Measurements from ENCODE around the gene ADORA2B.
A peak's percentile ranks its signal among the peaks of the same experiment; 100 is the strongest.
"Not testable (repeated sequence)": the region's sequence is repeated elsewhere in the genome, so short reads cannot be mapped to it uniquely, and the experiment has no call there.

Gene ADORA2B

DNA sequence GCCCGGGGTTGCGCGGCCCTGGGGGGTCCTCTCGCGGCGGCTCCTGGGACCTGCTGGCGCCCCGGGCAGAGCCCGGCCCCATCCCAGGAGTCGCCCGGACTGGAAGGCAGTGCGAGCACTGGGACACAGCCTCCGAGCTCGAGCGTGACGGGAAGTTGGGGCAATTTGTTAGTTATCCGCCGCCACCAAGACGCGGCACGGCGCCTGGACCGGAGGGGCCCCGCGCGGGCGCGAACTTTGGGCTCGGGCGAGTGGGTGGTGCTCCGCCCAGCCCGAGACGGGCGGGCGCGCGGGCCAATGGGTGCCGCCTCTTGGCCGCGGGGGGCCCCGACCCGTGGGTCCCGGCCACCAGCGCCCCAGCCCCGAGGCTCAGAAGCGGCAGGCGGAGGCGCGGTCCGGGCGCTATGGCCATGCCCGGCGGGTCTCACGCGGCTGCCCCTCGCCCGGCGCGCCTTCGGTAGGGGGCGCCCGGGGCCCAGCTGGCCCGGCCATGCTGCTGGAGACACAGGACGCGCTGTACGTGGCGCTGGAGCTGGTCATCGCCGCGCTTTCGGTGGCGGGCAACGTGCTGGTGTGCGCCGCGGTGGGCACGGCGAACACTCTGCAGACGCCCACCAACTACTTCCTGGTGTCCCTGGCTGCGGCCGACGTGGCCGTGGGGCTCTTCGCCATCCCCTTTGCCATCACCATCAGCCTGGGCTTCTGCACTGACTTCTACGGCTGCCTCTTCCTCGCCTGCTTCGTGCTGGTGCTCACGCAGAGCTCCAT lies at the start of gene ADORA2B:
Gene ADORA2B (plus strand): TSS at position 372 of the 768 bp plus-strand sequence. CDS start 119 bp downstream, at position 491.
- peak; percentile 25 for DNase-seq (ENCODE audit: low read depth)

DNA sequence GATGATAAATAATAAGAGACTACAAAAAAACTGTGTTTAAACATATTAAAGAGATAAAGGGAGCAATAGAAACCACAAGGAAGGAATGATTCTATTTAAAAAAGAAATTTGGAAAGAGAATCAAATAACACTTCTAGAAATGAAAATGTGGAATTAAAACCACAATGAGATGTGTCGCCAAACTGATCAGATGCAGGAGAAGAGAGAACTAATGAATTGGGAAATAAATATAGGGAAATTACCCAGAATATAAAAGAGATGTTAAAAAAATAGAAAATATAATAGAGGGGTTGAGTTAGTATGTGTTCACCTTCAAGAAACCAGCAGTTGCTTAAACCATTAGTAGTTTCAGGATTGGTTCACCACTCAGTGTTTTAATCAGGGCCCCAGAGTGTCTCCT lies 48.7 kb upstream of the ADORA2B start:
- no peak for DNase-seq (ENCODE audit: low read depth)

DNA sequence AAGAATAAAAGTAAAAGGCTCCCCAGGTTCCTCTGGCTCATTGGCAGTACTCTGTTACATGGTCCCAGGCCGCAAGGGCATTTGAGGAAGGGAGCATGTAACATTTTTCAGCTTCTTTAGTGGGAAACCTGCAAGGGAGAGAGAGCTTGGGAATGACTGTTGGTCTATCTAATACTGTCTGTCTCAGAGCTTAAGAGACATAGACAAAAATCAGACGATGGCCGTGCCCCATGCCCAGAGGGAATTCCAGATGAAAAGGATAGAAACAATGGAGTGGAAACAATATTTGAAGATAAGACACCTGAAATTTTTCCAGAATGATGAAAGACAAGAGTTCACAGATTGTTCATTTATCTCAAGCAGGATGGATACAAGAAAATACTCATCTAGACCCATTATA lies 48.1 kb upstream of the ADORA2B start:
- no peak for DNase-seq (ENCODE audit: low read depth)

DNA sequence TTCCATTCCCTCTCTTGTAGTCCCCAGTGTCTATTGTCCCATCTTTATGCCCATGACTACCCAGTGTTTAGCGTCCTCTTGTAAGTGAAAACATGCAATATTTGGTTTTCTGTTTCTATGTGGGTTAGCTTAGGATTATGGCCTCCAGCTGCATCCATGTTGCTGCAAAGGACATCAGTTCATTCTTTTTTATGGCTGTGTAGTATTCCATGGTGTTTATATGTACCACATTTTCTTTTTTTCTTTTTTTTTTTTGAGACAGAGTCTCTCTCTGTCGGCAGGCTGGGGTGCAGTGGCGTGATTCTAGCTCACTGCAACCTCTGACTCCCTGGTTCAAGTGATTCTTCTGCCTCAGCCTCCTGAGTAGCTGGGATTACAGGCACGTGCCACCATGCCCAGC lies 45.3 kb upstream of the ADORA2B start:
- DNase-seq (ENCODE audit: low read depth), result not testable (repeated sequence)

DNA sequence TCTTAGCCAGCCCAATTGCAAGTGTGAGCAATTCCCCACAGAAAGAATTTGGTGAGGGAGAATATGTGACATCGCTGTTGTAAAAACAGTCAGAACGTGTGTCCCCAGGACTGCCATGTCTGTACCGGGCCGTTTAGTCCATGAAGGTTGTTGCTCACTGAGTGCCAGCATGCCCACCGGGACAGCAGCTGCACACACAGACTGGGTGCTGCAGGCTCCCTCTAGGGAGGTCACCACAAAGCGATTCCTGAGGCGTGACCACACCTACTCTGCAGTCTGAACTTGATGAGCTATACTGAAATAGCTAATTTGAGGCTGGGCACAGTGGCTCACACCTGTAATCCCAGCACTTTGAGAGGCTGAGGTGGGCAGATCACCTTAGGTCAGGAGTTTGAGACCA lies 44.1 kb upstream of the ADORA2B start:
- no peak for DNase-seq (ENCODE audit: low read depth)

DNA sequence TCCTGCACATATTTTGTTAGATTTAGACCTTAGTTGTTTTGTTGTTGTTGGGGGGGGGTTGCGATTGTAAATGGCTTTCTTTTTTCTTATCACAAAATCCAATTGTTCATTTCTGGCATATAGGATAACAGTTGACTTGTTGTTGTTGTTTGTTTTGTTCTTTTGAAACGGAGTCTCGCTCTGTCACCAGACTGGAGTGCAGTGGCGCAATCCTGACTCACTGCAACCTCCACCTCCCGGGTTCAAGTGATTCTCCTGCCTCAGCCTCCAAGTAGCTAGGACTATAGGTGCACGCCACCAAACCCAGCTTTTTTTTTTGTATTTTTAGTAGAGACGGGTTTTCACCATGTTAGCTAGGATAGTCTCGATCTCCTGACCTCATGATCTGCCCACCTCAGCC lies 39.7 kb upstream of the ADORA2B start:
- not testable (repeated sequence) for DNase-seq (ENCODE audit: low read depth)

DNA sequence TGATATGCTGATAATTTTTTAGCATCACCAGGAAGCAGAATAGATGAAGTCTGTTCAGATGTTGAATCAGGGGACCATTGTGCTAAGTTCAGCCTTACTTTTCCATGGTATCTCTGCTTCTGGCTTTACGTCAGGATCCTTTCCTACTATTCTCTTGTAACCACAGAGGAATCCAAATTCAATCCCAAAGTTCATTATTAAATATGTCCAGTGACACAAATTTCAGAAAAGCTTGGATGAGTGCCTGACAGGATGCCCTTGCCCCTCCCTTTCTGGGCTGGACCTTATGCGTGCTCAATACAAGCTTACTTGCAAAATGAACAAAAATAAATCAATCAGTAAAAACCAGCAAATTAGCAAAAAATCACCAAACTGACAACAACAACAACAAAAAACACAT lies 37.6 kb upstream of the ADORA2B start:
- no peak for DNase-seq (ENCODE audit: low read depth)

DNA sequence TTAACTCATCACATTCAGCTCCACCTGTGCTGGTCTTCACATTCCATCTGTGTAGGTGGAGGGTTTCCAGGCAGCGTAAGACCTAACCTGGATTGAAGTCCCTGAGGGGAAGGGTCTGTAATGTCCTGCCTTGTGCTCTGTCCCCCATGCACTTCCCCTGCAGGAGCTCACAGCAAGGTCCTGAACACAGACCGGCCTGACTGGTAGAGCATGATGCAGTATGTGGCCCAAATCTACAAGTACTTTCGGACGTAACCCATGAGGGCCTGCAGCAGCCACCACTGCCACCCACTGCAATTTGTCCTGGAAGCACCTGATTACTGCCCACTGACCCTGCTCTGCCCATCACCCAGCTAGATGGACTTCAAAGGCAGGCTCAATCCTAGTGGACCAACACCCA lies 36.6 kb upstream of the ADORA2B start:
- DNase-seq (ENCODE audit: low read depth), result no peak

DNA sequence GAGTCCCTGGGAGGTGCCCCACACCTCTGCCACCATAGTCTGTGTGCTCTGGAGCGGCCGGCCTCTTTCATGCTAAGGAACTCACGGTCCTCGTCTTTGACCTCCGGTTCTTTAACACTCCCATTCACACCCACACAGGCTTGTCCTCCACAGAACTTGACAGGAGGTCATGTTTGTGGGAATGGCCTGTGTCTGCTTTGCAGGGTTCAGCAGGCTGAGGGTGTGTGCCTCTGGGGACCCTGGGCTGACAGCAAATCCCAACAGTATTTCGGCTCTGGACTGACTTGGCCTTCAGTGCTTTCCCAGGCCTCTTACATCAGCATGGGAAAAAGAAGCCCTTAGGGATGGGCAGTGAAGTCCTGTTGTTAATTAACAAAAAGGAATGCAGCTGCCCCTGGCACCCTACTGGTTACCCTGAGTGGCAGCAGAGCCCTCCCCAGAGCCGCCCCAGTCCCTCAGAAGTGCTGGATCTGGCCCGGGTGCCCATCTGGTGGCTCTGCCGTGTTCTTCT lies 35.4 kb upstream of the ADORA2B start:
- no peak for DNase-seq (ENCODE audit: low read depth)

DNA sequence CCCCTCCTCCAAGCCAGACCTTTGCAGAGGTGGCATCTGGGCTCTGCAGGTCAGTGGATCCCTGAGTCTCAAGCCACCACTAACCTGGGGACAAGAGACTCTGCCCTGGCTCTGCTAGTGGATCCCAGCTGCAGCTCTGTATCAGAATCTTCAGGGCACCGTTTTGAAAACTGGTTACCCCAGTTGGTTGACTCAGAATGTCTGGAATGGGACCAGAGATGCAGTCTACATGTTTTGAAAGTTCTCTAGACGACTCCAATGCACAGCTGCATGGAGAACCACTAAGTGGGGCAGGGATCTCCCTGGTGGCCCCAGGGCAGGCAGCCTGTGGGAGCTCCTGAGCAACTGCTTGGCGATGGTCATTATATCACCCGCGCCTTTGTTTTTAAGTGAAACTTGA lies 34.1 kb upstream of the ADORA2B start:
- DNase-seq (ENCODE audit: low read depth), result no peak

DNA sequence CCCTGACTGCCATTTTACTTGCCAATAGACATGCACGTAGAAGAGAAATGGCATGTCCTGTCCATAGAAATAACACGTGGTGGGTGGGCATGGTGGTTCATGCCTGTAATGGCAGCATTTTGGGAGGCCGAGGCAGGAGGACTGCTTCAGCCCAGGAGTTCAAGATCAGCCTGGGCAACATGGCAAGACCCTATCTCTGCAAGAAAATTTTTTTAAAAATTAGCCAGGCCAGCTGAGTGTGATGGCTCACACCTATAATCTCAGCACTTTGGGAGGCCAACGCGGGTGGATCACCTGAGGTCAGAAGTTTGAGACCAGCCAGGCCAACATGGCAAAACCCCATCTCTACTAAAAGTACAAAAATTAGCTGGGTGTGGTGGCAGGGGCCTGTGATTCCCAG lies 33.2 kb upstream of the ADORA2B start:
- DNase-seq (ENCODE audit: low read depth), result not testable (repeated sequence)

DNA sequence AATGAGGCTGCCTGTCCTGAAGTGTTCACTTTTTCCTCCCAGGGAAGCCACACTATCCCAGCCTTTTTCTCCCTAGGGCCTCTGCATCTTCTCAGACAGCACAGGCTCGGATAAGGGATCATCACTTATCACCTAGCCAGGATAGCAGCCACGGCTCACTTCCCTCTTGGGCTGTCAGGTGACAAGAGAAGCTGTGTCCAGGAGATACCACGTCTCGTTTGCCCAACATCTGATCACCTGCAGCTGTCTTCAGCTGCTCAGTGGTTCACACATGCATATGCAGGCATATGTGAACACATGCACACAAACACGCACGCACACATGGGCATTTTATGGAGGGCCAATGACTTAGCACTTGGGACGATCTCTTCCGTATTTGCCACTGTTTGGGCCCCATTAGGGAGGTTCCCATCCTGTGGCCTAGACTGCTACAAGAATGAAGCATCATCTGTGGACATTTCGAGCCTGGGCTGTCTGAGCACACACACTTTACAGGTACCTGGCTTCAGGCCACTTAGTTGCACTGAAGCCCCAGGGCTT lies 32.4 kb upstream of the ADORA2B start:
- no peak for DNase-seq (ENCODE audit: low read depth)

DNA sequence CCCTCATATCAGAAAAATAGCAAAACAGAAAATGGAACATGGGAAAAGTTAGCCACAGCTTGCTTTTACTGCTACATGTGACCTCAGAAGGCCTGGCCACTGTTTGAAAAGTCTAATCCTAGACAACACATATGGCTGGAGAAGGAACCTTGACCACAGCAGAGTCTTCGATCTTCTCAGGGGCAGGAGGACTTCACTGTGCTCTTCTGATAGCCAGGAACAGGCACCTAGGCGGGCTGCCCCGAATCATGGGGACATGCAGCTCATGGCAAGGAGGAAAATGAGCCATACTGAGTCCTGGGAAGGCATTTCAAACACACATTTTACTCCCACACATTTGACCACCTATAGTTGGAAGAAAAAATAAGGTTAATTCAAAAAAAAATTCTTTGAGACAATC lies 31.1 kb upstream of the ADORA2B start:
- DNase-seq (ENCODE audit: low read depth), result no peak

DNA sequence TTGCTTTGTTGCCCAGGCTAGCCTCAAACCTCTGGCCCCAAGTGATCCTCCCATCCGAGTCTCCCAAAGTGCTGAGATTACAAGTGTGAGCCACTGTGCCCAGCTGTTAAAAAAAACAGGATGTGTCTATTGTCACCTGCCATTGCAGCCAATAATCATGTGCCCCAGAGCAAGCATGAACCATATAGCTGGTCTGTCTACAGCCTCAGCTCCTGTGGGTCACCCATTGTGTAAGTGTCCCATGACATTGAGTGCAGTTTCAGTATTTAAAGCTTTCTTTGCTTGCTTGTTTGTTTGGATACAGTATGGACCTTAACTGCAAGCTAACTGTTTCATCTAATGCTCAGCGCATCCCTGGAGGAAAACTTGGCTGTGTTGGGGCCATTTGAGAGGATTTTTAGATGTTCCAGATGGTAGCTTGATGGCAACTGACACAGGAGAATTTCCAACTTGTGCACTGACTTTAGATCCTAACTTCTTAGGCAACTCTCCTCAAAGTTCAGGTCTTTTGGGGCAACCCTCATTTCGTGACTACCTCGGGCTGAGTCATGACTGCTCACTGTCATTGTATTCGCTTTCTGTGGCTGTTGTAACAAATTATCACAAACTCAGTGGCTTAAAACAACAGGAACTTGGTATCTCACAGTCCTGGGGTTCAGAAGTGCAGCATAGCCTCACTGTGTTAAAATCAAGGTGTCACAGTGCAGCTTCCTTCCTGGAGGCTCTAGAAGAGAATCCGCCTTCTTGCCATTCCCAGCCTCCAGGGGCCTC lies 30.3 kb upstream of the ADORA2B start:
- no peak for DNase-seq (ENCODE audit: low read depth)

DNA sequence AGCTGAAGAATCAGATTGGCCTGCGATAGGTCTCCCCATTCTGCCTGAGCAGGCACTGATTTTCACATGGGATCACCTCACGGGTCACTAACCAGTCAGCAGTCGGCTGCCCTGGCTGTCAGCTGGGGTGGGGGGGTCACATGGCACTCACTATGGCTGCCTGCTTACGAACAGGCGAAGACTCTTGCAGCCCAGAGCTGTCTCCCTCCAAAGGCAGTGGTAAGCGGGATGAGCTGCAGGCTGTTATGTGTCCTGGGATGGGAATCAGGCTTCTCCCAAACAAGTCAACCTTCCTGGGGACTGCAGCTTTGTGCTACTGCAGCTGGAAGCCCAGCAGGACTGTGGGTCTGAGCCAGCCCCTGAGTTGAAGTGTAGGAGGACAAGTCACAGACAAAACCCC lies 29.0 kb upstream of the ADORA2B start:
- DNase-seq (ENCODE audit: low read depth), result no peak

DNA sequence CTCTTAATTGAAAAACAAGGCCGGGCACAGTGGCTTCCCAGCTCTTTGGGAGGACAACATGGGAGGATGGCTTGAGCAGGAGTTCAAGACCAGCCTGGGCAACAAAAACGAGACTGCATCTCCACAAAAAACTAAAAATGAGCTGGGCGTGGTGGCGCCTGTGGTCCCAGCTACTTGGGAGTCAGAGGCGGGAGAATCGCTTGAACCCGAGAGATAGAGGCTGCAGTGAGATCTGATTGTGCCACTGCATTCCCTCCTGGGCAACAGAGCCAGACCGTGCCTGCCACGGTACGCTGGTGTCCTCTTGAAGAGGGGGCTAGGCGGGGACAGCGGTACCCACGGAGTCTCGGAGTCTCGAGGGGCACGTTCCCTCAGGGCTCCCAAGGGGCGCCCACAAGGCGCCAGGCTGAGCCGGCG lies 27.9 kb upstream of the ADORA2B start:
- DNase-seq (ENCODE audit: low read depth), result no peak

DNA sequence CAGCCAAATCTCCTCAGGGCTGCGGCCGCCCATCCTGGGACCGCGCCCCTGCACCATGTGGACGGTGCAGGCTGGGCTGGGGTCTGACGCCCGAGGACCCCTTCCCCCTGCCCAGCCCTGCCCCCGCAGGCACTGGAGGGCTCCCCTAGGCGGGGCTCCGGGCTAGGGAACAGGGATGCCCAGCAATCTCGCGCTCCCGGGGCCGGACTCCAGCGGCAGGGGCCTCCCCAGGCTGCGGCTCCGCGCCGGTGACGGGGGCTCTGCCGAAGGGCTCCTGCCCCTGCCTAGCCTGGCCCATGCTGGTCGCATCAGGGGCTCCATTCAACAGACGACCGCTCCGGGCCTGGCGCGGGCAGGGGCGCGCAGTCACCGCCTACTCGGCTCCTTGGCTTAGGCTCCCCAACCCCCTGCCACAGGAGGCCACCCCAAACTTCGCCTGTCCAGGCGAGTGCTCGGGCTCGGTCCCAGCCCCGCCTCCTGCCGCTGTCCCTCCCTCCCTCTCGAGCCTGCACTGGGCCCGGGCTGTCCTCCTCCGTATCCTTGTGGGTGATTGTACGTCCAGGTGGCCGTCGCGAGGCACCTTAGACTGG lies 27.4 kb upstream of the ADORA2B start:
- DNase-seq (ENCODE audit: low read depth), result no peak

DNA sequence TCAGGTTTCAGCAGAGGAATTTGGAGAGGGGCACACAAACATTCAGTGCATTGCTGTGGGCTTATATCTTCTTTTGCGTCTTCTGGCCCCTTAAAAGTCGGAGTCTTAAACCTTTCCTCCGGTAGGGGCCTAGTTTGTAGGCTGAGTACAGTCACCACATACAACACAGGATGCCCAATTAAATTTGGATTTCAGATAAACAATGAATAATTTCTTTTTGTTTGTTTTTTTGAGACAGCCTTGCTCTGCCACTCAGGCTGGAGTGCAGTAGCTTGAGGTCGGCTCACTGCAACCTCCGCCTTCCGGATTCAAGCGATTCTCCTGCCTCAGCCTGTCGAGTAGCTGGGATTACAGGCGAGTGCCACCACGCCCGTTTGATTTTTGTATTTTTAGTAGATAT lies 26.7 kb upstream of the ADORA2B start:
- DNase-seq (ENCODE audit: low read depth), result no peak

DNA sequence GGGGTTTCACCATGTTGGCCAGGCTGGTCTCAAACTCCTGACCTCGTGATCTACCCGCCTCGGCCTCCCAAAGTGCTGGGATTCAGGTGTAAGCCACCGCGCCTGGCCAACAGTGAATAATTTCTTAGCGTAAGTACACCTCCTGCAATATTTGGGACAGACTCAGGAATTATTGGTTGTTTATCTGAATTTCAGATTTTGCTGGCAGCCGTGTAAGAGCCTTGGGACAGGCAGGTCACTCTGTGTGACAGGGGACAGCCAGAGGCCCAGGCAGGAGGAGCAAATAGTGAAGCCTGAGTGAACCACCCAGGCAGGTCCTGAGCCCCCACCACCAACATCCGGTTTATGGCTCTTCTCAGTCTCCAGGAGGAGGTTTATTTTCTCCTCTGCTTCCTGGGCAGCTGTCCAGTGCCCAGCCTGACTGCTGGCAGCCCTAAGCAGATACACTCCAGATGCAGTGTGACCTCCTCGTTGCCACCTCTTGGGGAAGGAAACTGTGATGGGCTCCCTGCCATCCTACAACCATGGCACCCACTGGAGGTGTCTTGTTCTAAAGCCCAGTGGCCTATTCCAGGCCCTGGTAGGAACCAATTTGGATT lies 26.2 kb upstream of the ADORA2B start:
- DNase-seq (ENCODE audit: low read depth), result no peak

DNA sequence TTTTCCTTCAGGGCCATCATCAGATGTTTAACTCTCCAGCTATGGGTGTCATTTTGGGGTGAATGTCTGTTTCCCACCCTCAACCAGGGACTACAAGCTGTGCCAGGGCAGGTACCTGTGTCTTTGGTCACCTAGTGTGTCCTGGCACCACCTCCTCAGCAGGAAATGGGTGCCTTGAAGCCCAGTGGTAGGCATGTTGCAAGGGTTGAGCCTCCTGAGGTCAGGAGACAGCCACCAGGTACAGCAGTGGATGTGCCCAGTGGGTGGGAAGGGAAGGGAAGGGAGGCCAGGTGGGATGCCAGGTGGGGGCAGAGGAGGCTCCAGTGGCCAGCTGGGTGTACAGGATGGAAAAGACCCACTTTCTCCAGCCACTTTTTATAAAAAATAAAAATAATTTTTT lies 25.5 kb upstream of the ADORA2B start:
- no peak for DNase-seq (ENCODE audit: low read depth)

DNA sequence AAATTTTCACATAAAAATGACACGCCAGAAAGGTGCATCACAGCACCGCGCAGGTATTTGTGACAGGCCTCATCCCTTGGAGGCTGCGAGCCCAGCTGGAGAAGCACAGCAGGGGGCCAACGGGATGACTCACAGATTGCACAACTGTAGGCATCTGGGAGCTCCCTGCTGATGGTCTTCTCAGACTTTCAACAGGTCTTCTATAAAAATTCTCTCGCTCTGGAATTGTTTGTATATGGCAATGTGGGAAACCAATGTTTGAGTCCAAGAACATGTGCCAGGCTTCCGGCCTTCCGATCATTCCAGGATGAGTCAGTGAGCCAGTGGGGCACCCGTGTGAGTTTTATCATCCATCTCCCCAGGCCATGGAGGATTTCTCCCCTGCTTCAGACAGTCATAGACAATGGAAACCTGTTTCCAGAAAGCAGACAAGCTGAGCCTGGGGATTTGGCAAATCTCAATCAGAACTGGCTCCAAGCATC lies 24.1 kb upstream of the ADORA2B start:
- no peak for DNase-seq (ENCODE audit: low read depth)

DNA sequence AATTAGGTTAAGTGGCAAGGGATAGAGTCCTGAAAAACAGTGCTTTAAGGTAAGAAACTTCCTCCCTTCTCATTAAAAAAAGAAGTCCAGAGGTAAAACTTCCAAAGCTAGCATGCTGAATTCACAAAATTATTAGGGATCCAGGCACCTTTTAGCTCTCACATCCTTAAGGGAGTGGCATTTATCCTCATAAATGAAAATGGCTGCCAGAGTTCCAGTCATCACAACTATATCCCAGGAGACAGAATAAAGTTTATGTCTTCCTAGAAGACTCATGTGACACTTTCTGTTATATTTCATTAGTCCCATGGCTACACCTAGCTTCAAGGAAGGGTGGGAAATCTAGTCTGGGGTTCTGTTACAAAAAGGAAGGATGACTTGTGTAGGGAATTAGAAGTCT lies 23.3 kb upstream of the ADORA2B start:
- no peak for DNase-seq (ENCODE audit: low read depth)
